ENCODE results near the gene EML6. TPM values are rescaled to one million over a fixed set of nuclear protein-coding genes. Genes with fewer than 3 reads are reported as not detected.
"Not testable (repeated sequence)": the region's sequence is repeated elsewhere in the genome, so short reads cannot be mapped to it uniquely, and the experiment has no call there.

EML6 gene
- total RNA-seq, 2 experiments from 2014 or later, result 0.78 to 1.3 TPM

DNA sequence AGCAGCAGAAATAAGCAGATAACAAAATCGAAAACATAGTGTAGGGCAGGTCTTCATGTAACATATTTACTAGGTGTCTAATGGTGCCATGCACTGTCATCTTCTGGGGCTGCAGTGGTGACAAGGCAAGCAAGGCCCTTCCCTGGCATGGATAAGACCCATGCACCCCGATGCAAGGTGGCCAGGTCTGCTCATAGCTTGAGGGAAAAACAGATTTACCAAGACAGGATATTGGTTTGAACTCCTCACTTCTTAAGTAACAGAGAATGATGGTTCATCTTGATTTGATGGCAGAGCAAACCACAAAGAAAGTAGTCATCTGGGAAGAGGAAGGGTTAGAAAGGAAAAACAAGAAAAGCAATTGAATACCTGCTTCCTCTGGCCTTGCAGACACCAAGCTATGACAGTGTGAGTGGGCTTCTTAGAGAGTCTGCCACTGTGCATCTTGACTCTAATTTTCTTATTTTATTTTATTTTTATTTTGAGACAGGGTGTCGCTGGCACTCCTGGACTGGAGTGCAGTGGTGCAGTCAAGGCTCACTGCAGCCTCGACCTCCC is 35.8 kb upstream of the EML6 start:
- Mint-ChIP-seq H3K9me3 (ENCODE audit: insufficient read depth) (peaks cover 3% of the 10 kb centered on the region), H3K36me3 (ENCODE audit: low read depth) (no peaks in the 10 kb centered on the region), H3K27ac (no peak overlapping the region), H3K27me3 (ENCODE audit: low read depth) (peaks cover 9% of the 10 kb centered on the region), H3K4me1 (ENCODE audit: low read depth) (peaks cover 34% of the 10 kb centered on the region), H3K4me3 (no peak overlapping the region)
- ATAC-seq, result no peak
- POLR2A ChIA-PET, result no interaction called here
- CTCF ChIA-PET, result interaction anchor here (1.9 kb wide), 1 partner anchor 17 kb away, joined by 10 read pairs; no protein-coding TSS in a partner anchor
- DNase-seq, result no peak

DNA sequence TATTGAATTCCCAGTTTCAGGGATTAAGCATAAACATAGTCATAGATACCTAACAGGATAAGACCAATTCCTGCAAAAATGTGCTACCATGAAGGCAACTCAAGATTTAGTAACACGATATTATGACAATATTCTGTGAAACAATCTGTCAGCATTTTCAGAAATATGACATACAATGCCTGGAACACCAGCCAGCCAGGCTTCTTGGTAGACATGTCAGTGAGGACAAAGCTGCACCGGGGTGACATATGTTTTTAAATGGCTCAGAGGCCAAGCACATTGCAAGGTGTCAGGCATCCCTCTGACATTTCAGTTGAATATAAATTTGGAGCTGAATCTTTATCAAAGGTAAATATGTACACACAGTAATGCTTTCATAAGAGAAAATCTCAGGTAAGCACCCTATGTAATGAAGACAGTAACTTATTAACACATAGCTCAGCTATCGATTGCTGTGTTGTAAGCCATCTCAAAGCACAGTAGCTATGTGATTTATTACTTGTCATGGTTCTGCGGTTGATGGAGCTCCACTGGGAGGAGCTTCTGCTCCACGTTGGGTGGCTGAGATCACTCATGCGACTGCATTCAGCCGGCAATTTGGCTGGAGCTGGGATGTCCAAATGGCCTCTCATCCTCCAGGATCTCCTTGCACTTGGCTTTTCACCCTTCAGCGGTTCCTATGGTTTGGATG is 31.9 kb upstream of the EML6 start:
- Mint-ChIP-seq H3K4me3 (no peak overlapping the region), H3K9me3 (ENCODE audit: insufficient read depth) (peaks cover 3% of the 10 kb centered on the region), H3K27ac (no peak overlapping the region), H3K27me3 (ENCODE audit: low read depth) (peaks cover 9% of the 10 kb centered on the region), H3K36me3 (ENCODE audit: low read depth) (no peaks in the 10 kb centered on the region), H3K4me1 (ENCODE audit: low read depth) (peaks cover 18% of the 10 kb centered on the region)
- DNase-seq (no peak), ATAC-seq (no peak)
- ChIA-PET CTCF (interaction anchor here (0.9 to 2.9 kb wide), 4 partner anchors 8 to 26 kb away, joined by 3 to 13 read pairs (median 7); no protein-coding TSS in a partner anchor), POLR2A (no interaction called here)

DNA sequence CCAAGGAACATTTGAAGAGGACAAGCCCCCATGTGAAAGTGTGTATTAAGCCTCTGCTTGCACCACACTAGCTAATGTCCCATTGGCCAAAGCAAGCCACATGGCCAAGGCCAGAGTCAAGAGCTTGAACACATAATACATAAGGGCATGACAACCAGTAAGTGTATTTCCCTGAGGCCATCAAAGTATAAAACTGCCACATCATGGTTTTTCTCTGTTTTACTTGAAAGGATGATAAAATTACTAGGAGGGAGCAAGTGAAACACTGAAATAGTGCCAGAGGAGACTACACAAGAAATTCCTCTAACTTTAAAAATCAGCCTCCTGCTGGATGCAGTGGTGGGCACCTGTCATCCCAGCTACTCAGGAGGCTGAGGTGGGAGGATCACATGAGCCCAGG is 30.9 kb upstream of the EML6 start:
- no peaks in the 10 kb centered on the region for H3K36me3 Mint-ChIP-seq (ENCODE audit: low read depth)
- no peak for ATAC-seq
- H3K27me3 Mint-ChIP-seq (ENCODE audit: low read depth), result peaks cover 13% of the 10 kb centered on the region
- ChIA-PET CTCF (interaction anchor here (1.1 to 2.9 kb wide), 4 partner anchors 9 to 585 kb away, joined by 3 to 13 read pairs (median 7); no protein-coding TSS in a partner anchor), POLR2A (no interaction called here)
- no peak overlapping the region for H3K27ac Mint-ChIP-seq
- peaks cover 3% of the 10 kb centered on the region for H3K9me3 Mint-ChIP-seq (ENCODE audit: insufficient read depth)
- DNase-seq, result no peak
- H3K4me3 Mint-ChIP-seq, result no peak overlapping the region
- peaks cover 13% of the 10 kb centered on the region for H3K4me1 Mint-ChIP-seq (ENCODE audit: low read depth)

DNA sequence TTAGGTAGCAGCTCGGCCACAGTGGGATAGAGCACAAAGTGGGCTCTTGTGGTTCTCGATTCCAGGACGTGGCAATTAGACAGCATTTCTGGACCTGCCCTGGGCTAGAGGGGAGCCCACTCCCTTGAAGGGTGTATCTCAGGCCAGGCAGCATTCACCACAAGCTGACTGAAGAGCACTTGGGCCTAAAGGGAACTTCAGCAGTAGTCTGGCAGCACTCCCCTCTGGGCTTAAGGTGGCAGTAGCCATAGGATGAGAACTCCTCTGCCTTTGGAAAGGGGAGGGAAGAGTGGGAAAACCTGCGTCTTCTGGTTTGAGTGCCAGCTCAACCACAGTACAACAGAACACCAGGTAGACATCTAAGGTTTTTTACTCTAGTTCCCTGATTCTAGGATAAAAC is 28.1 kb upstream of the EML6 start:
- H3K36me3 Mint-ChIP-seq (ENCODE audit: low read depth), result no peaks in the 10 kb centered on the region
- POLR2A ChIA-PET, result no interaction called here
- no peaks in the 10 kb centered on the region for H3K9me3 Mint-ChIP-seq (ENCODE audit: insufficient read depth)
- ATAC-seq (no peak), DNase-seq (no peak)
- no peak overlapping the region for H3K4me3 Mint-ChIP-seq
- peaks cover 1% of the 10 kb centered on the region for H3K4me1 Mint-ChIP-seq (ENCODE audit: low read depth)
- CTCF ChIA-PET, result interaction anchor here (1.3 kb wide), 1 partner anchor 30 kb away, joined by 3 read pairs; no protein-coding TSS in a partner anchor
- peaks cover 12% of the 10 kb centered on the region for H3K27me3 Mint-ChIP-seq (ENCODE audit: low read depth)
- no peak overlapping the region for H3K27ac Mint-ChIP-seq

DNA sequence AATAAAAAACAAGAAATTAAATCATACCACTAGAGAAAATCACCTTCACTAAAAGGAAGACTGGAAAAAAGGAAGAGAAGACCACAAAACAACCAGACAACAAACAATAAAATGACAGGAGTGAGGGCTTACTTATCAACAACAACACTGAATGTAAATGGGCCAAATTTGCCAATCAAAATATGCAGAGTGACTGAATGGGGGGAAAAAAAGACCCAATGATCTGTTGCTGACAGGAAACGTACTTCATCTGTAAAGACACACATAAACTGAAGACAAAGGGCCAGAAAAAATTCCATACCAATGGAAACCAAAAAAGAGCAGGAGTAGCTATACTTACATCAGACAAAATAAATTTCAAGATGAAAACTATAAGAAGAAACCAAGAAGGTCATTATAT is 25.5 kb upstream of the EML6 start:
- Mint-ChIP-seq H3K27me3 (ENCODE audit: low read depth) (peaks cover 24% of the 10 kb centered on the region), H3K4me3 (no peak overlapping the region), H3K4me1 (ENCODE audit: low read depth) (no peaks in the 10 kb centered on the region), H3K9me3 (ENCODE audit: insufficient read depth) (no peaks in the 10 kb centered on the region), H3K27ac (no peak overlapping the region), H3K36me3 (ENCODE audit: low read depth) (no peaks in the 10 kb centered on the region)
- no peak for ATAC-seq
- POLR2A ChIA-PET, result interaction anchor here (1.2 kb wide), 1 partner anchor 34 kb away, joined by 3 read pairs; no protein-coding TSS in a partner anchor
- CTCF ChIA-PET, result interaction anchor here (1.2 to 2.2 kb wide), 3 partner anchors 32 to 591 kb away, joined by 4 to 8 read pairs (median 4); no protein-coding TSS in a partner anchor
- no peak for DNase-seq

DNA sequence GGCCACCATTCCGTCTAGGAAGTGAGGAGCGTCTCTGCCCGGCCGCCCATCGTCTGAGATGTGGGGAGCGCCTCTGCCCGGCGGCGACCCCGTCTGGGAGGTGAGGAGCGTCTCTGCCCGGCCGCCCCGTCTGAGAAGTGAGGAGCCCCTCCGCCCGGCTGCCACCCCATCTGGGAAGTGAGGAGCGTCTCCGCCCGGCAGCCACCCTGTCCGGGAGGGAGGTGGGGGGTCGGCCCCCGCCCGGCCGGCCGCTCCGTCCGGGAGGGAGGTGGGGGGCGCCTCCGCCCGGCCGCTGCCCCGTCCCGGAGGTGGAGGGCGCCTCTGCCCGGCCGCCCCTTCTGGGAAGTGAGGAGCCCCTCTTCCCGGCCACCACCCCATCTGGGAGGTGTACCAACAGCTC is 24.5 kb upstream of the EML6 start:
- H3K27me3 Mint-ChIP-seq (ENCODE audit: low read depth), result peaks cover 24% of the 10 kb centered on the region
- H3K4me3 Mint-ChIP-seq; H3K9me3 Mint-ChIP-seq (ENCODE audit: insufficient read depth); ATAC-seq; DNase-seq; H3K4me1 Mint-ChIP-seq (ENCODE audit: low read depth); H3K36me3 Mint-ChIP-seq (ENCODE audit: low read depth); POLR2A ChIA-PET; H3K27ac Mint-ChIP-seq: not testable (repeated sequence)
- CTCF ChIA-PET, result interaction anchor here (2.2 kb wide), 1 partner anchor 33 kb away, joined by 8 read pairs; no protein-coding TSS in a partner anchor

DNA sequence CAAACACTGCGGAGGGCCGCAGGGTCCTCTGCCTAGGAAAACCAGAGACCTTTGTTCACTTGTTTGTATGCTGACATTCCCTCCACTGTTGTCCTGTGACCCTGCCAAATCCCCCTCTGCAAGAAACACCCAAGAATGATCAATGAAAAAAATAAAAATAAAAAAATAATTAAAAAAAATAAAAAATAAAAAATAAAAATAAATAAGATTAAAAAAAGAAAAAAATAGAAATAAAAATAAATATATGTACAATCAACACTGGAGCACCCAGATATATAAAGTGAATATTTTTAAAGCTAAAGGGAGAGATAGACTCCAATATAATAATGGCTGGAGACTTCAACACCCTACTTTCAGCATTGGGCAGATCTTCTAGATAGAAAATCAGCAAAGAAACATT is 23.8 kb upstream of the EML6 start:
- ATAC-seq (no peak), DNase-seq (no peak)
- H3K4me1 Mint-ChIP-seq (ENCODE audit: low read depth), result no peaks in the 10 kb centered on the region
- POLR2A ChIA-PET, result no interaction called here
- H3K27ac Mint-ChIP-seq, result no peak overlapping the region
- H3K27me3 Mint-ChIP-seq (ENCODE audit: low read depth), result peaks cover 24% of the 10 kb centered on the region
- no peaks in the 10 kb centered on the region for H3K36me3 Mint-ChIP-seq (ENCODE audit: low read depth)
- no peak overlapping the region for H3K4me3 Mint-ChIP-seq
- H3K9me3 Mint-ChIP-seq (ENCODE audit: insufficient read depth), result no peaks in the 10 kb centered on the region
- CTCF ChIA-PET, result interaction anchor here (1.5 kb wide), 1 partner anchor 34 kb away, joined by 7 read pairs; no protein-coding TSS in a partner anchor

DNA sequence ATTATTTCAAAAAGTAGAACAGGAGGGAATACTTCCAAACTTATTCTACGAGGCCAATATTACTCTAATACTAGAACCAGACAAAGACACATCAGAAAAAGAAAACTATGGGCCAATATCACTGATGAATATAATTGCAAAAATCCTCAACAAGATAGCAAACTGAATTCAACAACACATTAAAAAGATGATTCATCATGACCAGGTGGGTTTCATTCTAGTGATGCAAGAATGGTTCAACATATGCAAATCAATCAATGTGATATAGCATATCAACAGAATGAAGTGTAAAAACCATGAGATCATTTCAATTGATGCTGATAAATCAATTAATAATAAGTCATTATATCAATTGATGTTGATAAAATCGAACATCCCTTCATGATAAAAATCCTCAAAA is 22.4 kb upstream of the EML6 start:
- CTCF ChIA-PET, result interaction anchor here (0.8 to 7.7 kb wide), 2 partner anchors 36 to 178 kb away, joined by 3 to 131 read pairs; no protein-coding TSS in a partner anchor

DNA sequence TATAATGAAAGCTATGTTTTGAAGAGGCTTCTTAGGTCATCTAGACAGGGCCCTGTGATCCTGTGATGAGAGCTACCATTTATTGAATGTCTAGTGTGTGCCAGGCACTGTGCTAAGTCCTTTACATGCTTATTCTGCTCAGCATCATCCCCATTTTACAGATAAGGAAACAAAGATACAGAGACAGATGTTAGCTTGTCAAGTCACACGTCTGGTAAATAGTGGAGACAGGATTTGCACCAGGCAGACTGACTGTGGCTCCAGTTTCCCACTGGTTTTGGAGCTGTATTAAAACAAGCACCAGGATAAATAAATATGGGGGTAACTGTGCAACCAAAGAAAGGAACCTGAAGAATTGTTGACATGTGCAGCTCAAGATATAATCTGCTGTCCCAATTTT is 19.2 kb upstream of the EML6 start:
- H3K9me3 Mint-ChIP-seq (ENCODE audit: insufficient read depth), result no peaks in the 10 kb centered on the region
- H3K4me1 Mint-ChIP-seq (ENCODE audit: low read depth), result peaks cover 13% of the 10 kb centered on the region
- no peak overlapping the region for H3K4me3 Mint-ChIP-seq
- no peak overlapping the region for H3K27ac Mint-ChIP-seq
- ChIA-PET POLR2A (no interaction called here), CTCF (interaction anchor here (0.7 to 7.7 kb wide), 44 partner anchors 11 to 600 kb away, joined by 3 to 131 read pairs (median 6); partner anchors contain the start of gene EML6)
- DNase-seq (no peak), ATAC-seq (no peak)
- H3K27me3 Mint-ChIP-seq (ENCODE audit: low read depth), result peaks cover 34% of the 10 kb centered on the region
- no peaks in the 10 kb centered on the region for H3K36me3 Mint-ChIP-seq (ENCODE audit: low read depth)

More for the DNA sequence above, 22.4 kb upstream of the EML6 start:
- Mint-ChIP-seq H3K9me3 (ENCODE audit: insufficient read depth) (no peaks in the 10 kb centered on the region), H3K36me3 (ENCODE audit: low read depth) (no peaks in the 10 kb centered on the region), H3K4me1 (ENCODE audit: low read depth) (no peaks in the 10 kb centered on the region), H3K4me3 (no peak overlapping the region), H3K27me3 (ENCODE audit: low read depth) (peaks cover 24% of the 10 kb centered on the region), H3K27ac (no peak overlapping the region)
- POLR2A ChIA-PET, result no interaction called here
- ATAC-seq (no peak), DNase-seq (no peak)

DNA sequence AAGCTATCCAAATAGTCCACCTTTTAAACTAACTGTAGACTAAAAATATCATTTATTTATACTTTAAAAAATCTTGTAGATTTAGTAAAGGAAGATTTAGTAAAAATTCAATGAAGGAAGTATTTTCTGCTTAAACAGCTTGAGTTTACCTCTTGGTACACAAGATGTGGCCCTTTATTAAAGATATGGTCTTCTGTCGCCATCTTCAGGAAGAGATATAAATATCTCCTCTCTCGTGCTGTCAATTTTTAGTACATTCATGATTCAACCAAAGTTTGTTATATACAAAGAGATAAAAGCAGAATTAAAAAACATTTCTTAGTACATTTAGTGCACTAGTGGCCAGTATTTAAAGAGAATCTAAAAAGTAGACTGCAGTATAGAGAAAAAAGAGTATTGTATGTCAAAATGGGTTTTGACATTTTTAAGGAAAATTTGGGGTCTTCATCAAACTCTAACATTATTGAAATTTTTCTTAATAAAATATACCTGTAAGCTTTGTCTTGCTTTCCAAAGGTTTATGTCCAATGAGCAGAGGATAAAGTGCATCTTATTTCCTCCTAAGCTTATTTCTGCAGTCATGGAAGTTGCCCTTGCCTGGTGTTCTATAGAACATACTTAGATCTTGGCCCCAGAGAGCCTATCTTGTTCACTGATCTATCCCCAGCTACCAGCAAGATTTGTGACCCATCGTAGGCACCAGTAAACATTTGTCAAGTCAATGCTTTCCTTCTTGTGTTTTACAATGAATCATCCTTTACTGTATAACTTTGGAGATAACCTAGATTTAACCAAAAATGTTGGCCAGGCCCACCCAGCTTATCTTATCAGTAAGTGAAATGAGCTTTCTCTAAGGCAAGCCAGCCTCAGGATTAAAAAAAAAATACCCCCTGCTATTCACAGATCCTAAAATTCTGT is 18.5 kb upstream of the EML6 start:
- Mint-ChIP-seq H3K4me1 (ENCODE audit: low read depth) (peaks cover 15% of the 10 kb centered on the region), H3K4me3 (no peak overlapping the region), H3K27ac (no peak overlapping the region), H3K36me3 (ENCODE audit: low read depth) (no peaks in the 10 kb centered on the region), H3K27me3 (ENCODE audit: low read depth) (peaks cover 37% of the 10 kb centered on the region), H3K9me3 (ENCODE audit: insufficient read depth) (no peaks in the 10 kb centered on the region)
- CTCF ChIA-PET, result interaction anchor here (0.7 to 7.7 kb wide), 44 partner anchors 10 to 600 kb away, joined by 3 to 131 read pairs (median 6); partner anchors contain the start of gene EML6
- POLR2A ChIA-PET, result interaction anchor here (0.6 kb wide), 1 partner anchor 134 kb away, joined by 3 read pairs; no protein-coding TSS in a partner anchor
- DNase-seq, result no peak
- ATAC-seq, result peak; percentile 54

DNA sequence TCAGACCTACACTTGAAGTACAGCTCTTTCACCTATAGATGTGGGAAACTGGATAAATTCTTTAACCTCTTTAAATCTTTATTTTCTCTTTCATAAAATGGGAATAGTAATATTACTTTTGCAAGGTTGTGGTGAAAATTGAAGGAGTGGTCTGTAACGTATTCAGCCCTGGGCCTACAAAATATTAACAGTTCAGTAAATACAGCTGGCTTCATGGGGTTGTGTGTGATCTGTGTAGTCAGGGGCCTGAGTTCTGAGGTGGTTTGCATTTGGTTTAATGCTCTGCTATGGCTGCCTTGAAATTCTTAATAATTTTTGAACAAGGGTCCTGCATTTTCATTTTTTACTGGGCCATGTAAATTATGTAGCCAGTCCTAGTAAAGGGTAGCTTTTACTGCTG is 16.8 kb upstream of the EML6 start:
- no peaks in the 10 kb centered on the region for H3K36me3 Mint-ChIP-seq (ENCODE audit: low read depth)
- peaks cover 37% of the 10 kb centered on the region for H3K27me3 Mint-ChIP-seq (ENCODE audit: low read depth)
- no peak for ATAC-seq

More for the DNA sequence above, 16.8 kb upstream of the EML6 start:
- ChIA-PET POLR2A (interaction anchor here (0.6 to 1.0 kb wide), 2 partner anchors 158 to 183 kb away, joined by 3 read pairs; no protein-coding TSS in a partner anchor), CTCF (interaction anchor here (0.9 to 7.7 kb wide), 5 partner anchors 41 to 990 kb away, joined by 4 to 131 read pairs (median 37); no protein-coding TSS in a partner anchor)
- Mint-ChIP-seq H3K9me3 (ENCODE audit: insufficient read depth) (no peaks in the 10 kb centered on the region), H3K4me1 (ENCODE audit: low read depth) (peaks cover 17% of the 10 kb centered on the region), H3K27ac (no peak overlapping the region), H3K4me3 (no peak overlapping the region)
- DNase-seq, result no peak

Data from activated CD8-positive, alpha-beta T cell treated with anti-CD3 and anti-CD28 coated beads, Interleukin-2, amount 10 ng/mL, durations not matched to agents 7 days and 5 days (primary cell).